NCI-H128 (cell line): Measurements from ENCODE around the gene DPP10.
"Not testable (repeated sequence)": the region's sequence is repeated elsewhere in the genome, so short reads cannot be mapped to it uniquely, and the experiment has no call there.

Experiments
- DNase-seq: peaks from one replicate; lab custom pipeline; 2025; ENCODE audit not compliant: unreplicated experiment; lab: John Stamatoyannopoulos, UW

The DPP10 gene

GRCh38 chr2:115389898-115390565 is 947.6 kb downstream of the DPP10 start:
- no peak for DNase-seq

GRCh38 chr2:115396579-115396978 is 954.1 kb downstream of the DPP10 start:
- no peak for DNase-seq

- no peak for DNase-seq
Observed at GRCh38 chr2:115400940-115401339, 958.5 kb downstream of the DPP10 start.

GRCh38 chr2:115412501-115412900 is 970.1 kb downstream of the DPP10 start:
- DNase-seq: no peak

GRCh38 chr2:115413791-115414190 is 971.4 kb downstream of the DPP10 start:
- no peak for DNase-seq

GRCh38 chr2:115414466-115414865 is 972.0 kb downstream of the DPP10 start:
- DNase-seq: no peak

- DNase-seq: no peak
Observed at GRCh38 chr2:115422004-115422634, 979.7 kb downstream of the DPP10 start.

GRCh38 chr2:115427436-115427835 is 985.0 kb downstream of the DPP10 start:
- no peak for DNase-seq

- not testable (repeated sequence) for DNase-seq
Observed at GRCh38 chr2:115440746-115441145, 998.3 kb downstream of the DPP10 start.

- DNase-seq: no peak
Observed at GRCh38 chr2:115443539-115444185, 1001.2 kb downstream of the DPP10 start.

GRCh38 chr2:115460008-115460407 is 1017.6 kb downstream of the DPP10 start:
- DNase-seq: no peak

- DNase-seq: no peak
Observed at GRCh38 chr2:115480741-115481140, 1038.3 kb downstream of the DPP10 start.

GRCh38 chr2:115481842-115482241 is 1039.4 kb downstream of the DPP10 start:
- no peak for DNase-seq

- DNase-seq: no peak
Observed at GRCh38 chr2:115483666-115484065, 1041.2 kb downstream of the DPP10 start.

- DNase-seq: no peak
Observed at GRCh38 chr2:115484486-115484885, 1042.0 kb downstream of the DPP10 start.

- DNase-seq: no peak
Observed at GRCh38 chr2:115484983-115485382, 1042.5 kb downstream of the DPP10 start.

GRCh38 chr2:115491186-115491793 is 1048.8 kb downstream of the DPP10 start:
- no peak for DNase-seq

- no peak for DNase-seq
Observed at GRCh38 chr2:115505331-115505730, 1062.9 kb downstream of the DPP10 start.

- no peak for DNase-seq
Observed at GRCh38 chr2:115520727-115521126, 1078.3 kb downstream of the DPP10 start.

GRCh38 chr2:115524452-115524851 is 1082.0 kb downstream of the DPP10 start:
- DNase-seq: no peak

- DNase-seq: no peak
Observed at GRCh38 chr2:115529627-115530026, 1087.2 kb downstream of the DPP10 start.

GRCh38 chr2:115533081-115533480 is 1090.6 kb downstream of the DPP10 start:
- DNase-seq: no peak
